GM18909 (cell line): ENCODE data around the gene PTPRD.

Experiments
- ATAC-seq: cut with Tn5 transposase; IDR thresholded peaks from one replicate; pipeline ENCODE4 v1.9.1; 2021; ENCODE audit warnings: mild to moderate bottlenecking; ENCODE audit not compliant: unreplicated experiment, poor library complexity

Gene PTPRD

DNA sequence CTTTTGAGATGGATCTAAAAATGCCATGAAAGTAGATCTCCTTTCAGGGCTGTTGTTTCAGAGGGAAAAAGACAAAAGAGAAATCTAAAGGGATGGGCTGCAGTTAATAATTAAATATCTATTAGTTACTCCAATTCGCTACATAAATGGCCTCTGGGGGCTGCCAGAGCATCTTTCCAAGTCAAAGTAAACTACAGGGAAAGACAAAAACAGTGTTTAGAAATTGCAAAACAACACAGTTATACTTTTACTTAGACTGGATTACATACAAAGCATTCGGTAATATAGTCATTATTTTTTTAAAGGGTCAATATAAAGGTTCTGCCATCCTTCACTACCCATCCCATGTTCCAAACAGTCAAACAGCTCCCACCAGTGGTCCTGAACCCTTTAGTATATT lies 1959.7 kb downstream of the PTPRD start:
- ATAC-seq: no peak

DNA sequence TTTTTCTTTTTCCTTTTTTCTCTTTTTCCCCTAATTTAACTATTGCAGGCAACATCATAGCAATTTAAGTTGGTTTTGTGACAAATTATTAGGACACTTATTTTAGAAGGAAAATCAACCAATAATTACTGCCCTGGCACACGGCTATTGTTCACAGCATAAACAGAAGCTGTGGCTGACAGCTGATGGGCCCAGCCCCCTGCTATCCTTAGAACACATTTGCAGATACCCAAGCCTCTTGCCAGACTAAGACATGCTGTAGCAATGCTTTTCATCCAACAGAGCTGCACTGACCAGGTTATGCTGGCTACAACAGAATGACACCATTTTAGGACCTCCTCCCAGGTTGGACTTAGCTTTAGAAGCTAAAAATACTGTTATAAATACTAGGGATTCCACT lies 1960.5 kb downstream of the PTPRD start:
- no peak for ATAC-seq

DNA sequence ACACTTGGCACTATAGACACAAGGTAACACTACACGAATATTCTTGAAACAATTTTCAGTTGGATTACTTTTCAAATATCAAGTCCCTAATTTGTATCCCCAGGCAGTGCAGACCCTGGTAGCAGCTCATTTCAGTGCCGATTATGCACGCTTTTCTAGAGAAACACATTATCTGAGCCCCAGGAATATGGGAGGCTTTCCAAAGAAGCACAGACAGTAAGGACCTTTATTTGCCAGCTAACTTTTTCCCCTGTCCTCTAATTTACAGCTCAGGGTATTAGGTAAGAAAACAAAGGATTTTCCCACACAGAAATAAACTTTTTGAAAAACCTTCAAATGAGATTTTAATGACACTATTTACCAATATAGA lies 1961.0 kb downstream of the PTPRD start:
- no peak for ATAC-seq

DNA sequence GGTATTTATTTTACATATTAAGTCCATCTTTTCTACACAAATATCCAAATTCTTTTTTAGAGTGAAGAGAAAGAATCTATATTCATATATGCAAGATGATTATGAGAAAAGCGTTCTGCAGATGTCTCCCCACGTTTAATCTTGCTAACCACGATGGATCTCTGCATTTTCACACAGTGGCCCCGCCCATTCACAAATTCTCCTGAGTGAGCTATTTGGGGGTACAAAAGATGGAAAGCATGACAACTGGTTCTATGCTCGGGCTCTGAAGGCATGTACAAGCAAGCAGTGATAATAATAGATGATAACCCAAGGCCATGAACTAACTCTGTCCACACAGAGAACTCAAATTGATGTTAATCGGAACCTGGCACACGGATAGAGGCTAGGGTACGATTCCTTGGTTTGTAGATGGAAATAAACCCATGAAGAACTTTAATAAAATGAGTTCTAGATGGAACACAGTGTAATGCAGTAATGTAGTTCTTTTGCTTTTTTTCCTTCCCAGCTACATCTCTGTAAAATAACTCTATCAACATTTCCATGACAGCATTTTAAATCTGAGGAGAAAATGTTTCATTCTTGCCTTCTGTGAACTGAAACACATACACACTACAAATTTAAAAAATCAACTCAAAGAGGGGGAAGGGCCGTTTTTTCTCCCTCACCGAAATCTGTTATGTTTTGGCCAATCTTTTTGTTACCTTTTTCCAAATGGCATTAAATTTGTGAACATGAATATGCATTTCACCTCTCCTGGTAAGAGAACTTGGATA lies 1961.5 kb downstream of the PTPRD start:
- no peak for ATAC-seq

DNA sequence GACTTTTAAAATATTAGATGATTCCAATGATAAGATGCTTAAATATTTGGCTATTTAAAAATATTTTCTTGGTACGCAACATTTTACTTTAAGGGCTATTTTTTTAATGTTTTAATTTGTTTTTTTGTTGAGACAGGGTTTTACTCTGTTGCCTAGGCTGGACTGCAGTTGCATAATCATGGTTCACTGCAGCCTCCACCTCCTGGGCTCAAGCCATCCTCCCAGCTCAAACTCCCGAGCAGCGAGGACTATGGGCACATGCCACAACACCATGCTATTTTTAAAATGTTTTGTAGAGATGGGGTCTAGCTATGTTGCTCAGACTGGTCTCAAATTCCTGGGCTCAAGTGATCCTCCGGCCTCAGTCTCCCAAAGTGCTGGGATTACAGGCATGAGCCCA lies 1963.0 kb downstream of the PTPRD start:
- no peak for ATAC-seq

DNA sequence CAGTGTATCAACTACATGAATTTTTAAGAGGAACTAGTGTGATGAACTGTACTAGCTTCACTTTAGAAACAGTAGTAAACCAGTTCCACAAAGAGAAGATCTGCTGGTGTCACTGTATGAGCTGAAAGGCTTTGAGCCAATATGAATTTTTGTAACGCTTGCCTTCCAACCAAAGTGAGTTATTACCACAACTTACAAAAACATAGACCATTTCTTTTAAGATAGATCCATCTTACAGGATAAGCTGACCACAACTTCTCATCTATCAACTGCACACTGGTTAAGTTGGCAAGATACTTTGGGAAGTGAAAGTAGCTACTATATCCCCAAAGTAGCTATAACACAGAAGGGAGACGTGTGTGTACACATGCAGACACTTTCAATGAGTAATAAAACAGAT lies 1963.6 kb downstream of the PTPRD start:
- no peak for ATAC-seq

DNA sequence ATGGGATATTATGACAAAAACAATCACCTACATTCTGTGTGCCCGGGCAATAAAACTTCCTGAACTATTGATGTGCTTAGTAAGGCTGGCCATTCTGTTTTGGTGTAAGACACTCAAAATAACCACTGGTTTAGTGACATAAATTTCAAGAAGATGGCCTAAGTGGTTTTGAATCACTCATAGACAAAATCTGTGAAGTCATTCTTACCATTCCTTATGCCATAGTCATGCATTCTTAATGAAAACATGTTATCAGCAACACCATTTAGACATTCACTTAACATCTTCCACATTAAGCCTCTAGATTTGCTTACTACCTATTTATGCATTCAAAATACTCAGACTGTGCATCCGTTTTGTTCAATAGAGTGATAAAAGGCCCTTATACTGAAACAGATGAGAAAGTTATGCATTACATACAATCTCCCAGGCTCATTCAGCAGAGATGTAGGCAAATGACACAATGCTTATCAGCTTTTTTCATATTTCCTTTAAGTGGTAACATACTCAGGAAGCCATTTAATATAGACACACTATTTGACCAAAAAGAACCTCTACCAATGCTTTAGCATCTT lies 1964.4 kb downstream of the PTPRD start:
- no peak for ATAC-seq

DNA sequence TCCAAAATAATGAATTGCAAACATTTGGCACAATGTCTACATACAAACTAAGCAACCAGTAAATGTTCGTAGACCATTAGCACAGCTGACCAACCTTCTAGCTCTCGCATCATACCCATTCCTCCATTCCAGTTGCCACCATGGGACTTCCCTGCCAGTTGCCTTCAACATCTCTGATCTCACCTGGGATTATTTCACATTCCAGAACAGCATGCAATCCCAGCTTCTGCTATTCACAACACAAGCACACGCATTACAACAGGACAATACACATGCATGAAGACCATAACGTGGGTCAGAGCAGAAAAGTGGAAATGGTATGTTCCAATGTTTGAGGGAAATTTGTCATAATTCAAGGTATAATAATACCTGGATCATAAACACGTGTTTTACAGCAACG lies 1965.0 kb downstream of the PTPRD start:
- no peak for ATAC-seq

DNA sequence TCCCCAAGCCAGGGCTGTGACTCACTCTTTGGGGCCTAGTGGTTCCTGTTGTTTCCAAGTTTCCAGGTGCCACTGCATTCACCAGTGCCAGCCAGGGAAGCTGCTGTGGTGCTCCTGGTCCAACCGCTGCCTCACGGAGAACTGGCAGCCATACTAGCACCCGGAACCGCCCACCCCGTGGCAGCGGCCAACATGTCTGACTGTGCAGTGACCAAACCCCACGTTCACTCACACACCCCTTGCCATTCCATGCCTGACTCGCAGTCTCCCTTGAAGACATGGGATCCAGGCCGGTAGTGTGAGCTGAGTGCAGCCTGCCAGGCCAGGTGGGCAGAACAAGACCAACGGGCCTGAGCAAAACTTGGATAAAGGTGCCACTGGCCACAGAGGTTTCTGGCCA lies 1968.2 kb downstream of the PTPRD start:
- ATAC-seq: no peak

DNA sequence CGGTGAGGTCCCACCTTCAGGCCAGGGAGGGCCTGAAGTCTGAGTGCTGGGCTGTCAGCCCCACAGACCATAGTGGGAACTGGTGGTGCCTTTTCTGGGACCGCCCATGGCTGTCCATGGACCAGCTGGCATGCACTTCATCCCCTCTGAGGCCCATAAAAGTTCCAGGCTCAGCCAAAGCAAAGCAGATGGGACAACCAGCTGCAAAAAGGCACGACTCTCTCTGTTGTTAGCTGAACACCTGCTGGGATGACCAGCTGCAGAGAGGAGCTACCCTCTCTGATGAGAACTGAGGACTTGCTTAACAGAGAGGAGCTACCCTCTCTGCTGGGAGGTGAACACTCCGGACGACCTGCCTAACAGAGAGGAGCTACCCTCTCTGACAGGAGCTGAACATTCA lies 1968.9 kb downstream of the PTPRD start:
- ATAC-seq: no peak

DNA sequence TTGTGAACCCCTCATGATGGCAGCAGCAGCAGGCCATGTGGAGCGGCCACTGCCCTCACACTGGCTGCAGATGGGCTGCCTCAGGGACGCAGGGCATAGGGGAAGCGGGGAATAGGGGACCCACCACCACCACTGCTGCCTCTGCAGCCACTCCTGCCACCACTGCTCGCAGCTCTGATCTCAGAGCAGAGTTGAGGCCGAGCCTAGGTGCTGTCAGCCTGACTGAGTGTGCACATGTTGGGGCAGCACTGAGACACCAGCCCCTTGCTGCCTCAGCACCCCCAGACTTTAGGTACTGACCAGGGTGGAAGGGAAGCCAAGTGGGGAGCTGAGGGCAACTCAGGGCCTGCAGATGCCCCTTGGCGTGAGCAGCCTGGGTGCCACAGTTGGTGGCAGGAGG lies 1969.3 kb downstream of the PTPRD start:
- ATAC-seq: no peak

DNA sequence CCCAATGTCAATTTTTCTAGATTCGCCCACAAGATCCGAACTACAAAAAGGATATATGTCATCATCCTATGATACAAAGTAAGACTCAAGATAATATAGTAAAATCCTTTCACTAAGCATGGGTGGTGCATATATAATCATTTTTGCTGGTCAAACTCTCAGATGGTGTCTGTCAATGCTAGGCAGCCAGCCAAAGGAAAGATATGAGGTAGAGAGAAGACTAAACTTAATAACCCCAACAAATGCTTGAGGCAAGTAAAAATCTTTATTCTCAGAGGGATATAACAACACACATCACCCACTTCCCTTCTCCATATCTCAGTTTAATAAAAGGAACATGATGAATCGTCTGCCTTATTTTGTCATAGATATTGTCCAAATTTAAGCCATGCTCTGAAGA lies 1972.0 kb downstream of the PTPRD start:
- ATAC-seq: no peak

DNA sequence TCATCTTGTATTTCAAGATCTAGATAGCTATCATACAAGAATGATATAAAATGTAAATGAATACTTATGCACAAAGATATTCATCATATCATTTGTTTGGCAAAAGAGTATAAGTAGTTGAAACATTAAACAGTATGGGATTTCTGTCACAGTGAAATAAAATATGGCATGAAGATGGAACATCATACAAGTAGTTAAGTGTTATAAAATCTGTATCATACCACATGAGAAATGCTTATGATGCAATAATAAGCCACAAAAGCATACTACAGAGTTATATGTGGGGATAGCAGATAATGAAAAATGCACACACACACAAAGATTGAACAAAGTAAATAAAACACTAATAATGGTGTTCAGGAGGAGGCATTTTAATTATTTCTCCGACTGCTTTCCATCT lies 1975.2 kb downstream of the PTPRD start:
- ATAC-seq: no peak

DNA sequence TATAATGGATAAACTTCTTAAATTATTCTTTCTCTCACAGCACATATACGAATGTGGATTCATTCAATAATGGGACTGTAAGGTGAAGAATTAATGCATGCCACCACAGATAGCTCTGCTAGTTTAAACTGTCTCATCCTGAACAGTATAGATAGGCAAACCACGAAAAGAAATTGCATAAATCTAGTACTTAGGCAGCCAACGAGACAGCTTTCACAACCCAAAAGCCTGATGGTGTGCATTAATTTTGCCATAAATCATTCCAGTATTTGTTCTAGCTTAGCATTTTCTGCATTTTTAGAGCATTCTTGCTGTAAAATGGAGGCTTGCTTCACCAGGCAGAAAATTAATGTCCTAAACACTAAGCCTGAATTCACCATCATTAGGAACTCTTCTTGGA lies 1979.0 kb downstream of the PTPRD start:
- no peak for ATAC-seq

DNA sequence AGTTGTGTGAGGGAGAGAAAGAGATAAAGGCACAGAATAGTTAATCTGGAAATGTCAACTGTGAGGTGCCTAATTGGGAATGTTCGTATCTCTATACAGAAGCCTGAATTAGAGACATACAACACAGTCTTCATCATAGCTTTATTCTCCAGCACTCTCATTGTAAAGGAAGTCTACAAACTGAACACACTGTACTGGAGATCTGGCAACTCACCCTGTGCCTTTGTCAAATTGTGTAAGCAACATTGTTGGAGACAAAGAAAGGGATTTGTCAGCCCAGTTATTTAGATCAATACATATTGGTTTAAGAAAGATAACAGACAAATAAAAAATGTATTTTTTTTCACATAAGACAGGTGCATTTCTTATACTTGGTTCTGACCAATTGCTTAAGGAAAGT lies 1980.3 kb downstream of the PTPRD start:
- no peak for ATAC-seq

DNA sequence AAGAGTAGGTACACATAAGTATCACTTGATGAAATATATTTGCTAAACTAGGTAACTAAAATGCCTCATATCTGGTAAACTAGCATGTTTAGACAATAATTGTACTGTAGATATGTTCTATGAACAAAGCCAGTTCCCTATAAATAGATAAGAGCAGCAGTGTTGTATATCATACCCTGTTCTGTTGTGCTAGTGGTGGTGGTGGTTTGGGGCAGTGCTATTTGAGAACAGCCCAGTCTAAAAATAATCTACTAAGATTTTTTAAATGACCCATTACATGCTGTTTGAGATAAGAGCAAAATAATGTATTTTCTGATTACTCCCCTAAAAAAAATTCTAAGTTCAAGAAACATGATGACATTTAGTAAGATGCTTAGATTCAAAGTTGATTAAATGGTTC lies 1984.0 kb downstream of the PTPRD start:
- no peak for ATAC-seq

DNA sequence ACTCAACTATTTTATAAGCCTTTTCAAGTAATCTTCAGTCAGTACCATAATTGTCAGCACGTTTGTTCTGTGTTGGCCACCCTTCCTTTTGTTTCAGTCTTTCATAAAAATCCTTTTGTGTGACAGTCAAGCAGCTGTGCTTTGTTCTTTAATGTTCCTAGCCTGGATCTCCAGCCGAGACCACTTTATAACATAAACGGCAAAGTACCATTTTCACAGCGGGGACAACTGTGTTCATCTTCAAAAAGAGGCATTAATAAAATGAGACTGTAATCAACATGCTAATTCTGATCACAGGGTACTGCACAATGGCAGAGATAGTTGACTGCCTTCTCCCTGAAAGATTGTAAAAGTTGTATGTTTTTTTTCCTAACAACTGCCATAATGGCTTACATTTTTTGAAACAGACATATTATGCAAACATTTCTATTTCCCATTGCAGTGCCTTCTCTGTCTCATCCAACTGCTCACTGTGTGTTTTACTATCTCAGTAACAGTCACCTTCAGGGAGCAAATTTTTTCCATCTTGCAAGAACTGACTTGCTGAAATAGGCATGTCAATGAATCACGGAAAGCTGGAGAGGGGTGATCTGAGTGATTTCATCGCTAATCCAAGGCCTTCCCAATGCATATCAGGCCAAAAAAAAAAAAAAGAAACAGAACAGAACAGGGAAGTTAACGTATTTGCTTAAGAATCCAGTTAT lies 1984.7 kb downstream of the PTPRD start:
- no peak for ATAC-seq

DNA sequence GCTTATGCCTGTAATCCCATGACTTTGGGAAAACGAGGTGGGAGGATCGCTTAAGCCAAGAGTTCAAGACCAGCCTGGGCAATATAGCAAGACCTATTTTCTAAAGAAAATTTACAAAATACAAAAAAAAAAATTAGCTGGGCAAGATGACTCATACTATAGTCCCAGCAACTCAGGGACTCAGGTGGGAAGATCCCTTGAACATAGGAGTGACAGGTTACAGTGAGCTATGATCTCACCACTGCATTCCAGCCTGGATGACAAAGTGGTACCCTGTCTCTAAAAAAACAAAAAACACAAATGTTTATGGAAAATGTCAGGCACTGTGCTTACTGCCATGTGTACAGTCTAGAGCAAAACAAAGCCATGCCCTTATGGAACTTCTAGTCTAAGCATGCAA lies 1989.9 kb downstream of the PTPRD start:
- no peak for ATAC-seq

DNA sequence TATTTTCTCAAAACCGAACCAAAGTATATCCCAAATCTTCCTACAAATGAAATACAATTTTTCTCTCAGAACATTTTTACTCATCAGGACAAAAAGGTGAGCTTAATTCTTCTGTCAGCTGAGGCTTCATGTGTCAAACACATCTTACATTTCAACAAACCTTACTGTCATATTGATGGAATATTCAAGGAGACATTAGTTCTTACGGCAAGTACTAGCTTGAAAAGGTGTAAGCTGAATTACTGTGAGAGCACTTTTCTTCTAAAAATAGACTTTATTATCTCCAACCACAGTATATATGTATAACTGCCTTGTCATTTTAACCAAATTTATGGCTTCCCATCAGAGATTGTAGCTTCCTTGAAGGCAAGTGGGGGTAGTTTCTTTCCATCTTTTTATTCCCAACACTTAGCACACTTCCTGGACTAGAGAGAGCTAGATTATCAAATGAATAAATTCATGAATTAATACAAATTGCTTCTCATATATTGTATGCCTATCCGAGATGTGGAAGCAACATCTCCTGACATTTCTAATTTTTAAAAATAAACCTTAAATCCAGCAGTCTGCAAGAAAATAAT lies 1990.5 kb downstream of the PTPRD start:
- no peak for ATAC-seq

DNA sequence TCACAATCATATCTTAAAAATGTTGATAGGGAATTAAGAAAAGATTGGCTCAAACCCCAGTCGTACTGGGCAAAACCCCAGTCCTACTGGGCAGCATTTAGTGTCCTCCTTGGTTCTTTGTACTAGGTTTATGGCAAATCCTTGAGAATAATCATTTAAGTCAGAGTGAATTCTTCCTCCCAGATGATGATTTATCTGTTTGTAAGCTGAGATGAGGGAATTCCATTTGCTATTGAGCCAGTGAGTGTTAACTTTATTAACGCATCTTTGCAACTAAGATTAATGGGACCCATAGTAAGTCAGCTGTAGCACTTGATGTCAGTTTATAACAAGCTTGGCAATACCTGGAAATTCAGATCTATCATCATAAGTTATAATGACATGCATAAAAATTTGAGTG lies 1991.4 kb downstream of the PTPRD start:
- no peak for ATAC-seq

DNA sequence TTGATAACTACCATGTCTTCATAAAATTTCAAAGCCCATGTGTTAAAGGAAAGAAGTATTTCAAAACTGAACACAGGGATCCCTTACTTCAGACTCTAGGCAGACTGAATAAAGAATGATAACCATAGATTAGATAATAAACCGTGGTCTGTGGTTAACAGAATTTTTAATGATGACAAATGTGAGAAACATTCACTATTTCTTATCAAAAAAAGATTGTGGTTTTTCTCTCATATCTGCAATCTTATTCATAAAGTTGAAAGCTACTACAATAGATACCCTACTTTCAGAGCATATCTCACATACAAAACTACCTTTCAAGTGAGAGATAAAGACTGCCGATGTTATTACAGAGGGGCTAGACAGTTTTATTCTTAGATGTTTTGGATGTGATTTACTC lies 1996.4 kb downstream of the PTPRD start:
- no peak for ATAC-seq
